Mesendoderm (in vitro differentiated cells): Measurements from ENCODE around the gene TGFBR3L.

Experiments used
- DNase-seq: peaks from one replicate; pipeline ENCODE4 v3.0.0; 2013
- H2AK5ac ChIP-seq: 2 replicates; pipeline ENCODE4 v1.6.1; 2013; ENCODE audit warnings: low read length, inconsistent platforms
- H2BK120ac ChIP-seq: 2 replicates; pipeline ENCODE4 v1.6.1; 2013; ENCODE audit warnings: low read depth, mild to moderate bottlenecking, low read length, moderate library complexity, mixed read lengths
- H2BK15ac ChIP-seq: replicated peaks from 2 replicates; pipeline ENCODE4 v1.6.1; 2013; ENCODE audit warnings: low read depth, mild to moderate bottlenecking, moderate library complexity
- H2BK5ac ChIP-seq: 2 replicates; pipeline ENCODE4 v1.6.1; 2013; ENCODE audit warnings: low read length, inconsistent platforms
- H3K18ac ChIP-seq: 2 replicates; pipeline ENCODE4 v1.6.1; 2013; ENCODE audit warnings: mild to moderate bottlenecking, low read length, mixed read lengths
- H3K23ac ChIP-seq: one replicate; pipeline ENCODE4 v1.6.1; 2013; ENCODE audit warnings: low read length
- H3K27ac ChIP-seq: 2 replicates; pipeline ENCODE4 v1.5.1; 2013; ENCODE audit warnings: low read depth, mild to moderate bottlenecking, inconsistent platforms, low read length, moderate library complexity
- H3K27me3 ChIP-seq: 2 replicates; pipeline ENCODE4 v1.6.1; 2013; ENCODE audit warnings: low read length, control low read depth, mild to moderate bottlenecking, inconsistent platforms; ENCODE audit not compliant: insufficient read depth, poor library complexity
- H3K36me3 ChIP-seq: 2 replicates; pipeline ENCODE4 v1.6.1; 2013; ENCODE audit warnings: low read length, inconsistent platforms; ENCODE audit not compliant: control insufficient read depth, insufficient read depth
- H3K4ac ChIP-seq: one replicate; pipeline ENCODE4 v1.6.1; 2013; ENCODE audit warnings: low read depth, mild to moderate bottlenecking, low read length, moderate library complexity
- H3K4me1 ChIP-seq: 2 replicates; pipeline ENCODE4 v1.6.1; 2013; ENCODE audit warnings: low read depth, low read length, inconsistent platforms; ENCODE audit not compliant: control insufficient read depth
- H3K4me2 ChIP-seq: 2 replicates; pipeline ENCODE4 v1.6.1; 2013; ENCODE audit warnings: low read length
- H3K4me3 ChIP-seq: 2 replicates; pipeline ENCODE4 v1.5.1; 2013; ENCODE audit warnings: mild to moderate bottlenecking, low read length
- H3K56ac ChIP-seq: one replicate; pipeline ENCODE4 v1.6.1; 2013; ENCODE audit warnings: low read length
- H3K79me1 ChIP-seq: 2 replicates; pipeline ENCODE4 v1.6.1; 2013; ENCODE audit warnings: low read length, inconsistent platforms
- H3K79me2 ChIP-seq: 2 replicates; pipeline ENCODE4 v1.6.1; 2013; ENCODE audit warnings: mild to moderate bottlenecking, low read length; ENCODE audit not compliant: control insufficient read depth, insufficient read depth
- H3K9ac ChIP-seq: 2 replicates; pipeline ENCODE4 v1.6.1; 2013; ENCODE audit warnings: low read length, inconsistent platforms
- H4K5ac ChIP-seq: one replicate; pipeline ENCODE4 v1.6.1; 2013; ENCODE audit warnings: low read length
- H4K8ac ChIP-seq: one replicate; pipeline ENCODE4 v1.6.1; 2013; ENCODE audit warnings: low read depth, mild to moderate bottlenecking, control low read depth, low read length, moderate library complexity
- whole genome bisulfite sequencing: extraction: QIAGEN DNeasy Blood & Tissue Kit; methylation state at CpG from one replicate; pipeline ENCODE4 v1.1.7; 2013; ENCODE audit warnings: low lambda C conversion rate, missing lambda C conversion rate; ENCODE audit not compliant: insufficient coverage; ENCODE audit errors: extremely low coverage; 5-methylcytosine and 5-hydroxymethylcytosine counted together

The TGFBR3L gene

DNA sequence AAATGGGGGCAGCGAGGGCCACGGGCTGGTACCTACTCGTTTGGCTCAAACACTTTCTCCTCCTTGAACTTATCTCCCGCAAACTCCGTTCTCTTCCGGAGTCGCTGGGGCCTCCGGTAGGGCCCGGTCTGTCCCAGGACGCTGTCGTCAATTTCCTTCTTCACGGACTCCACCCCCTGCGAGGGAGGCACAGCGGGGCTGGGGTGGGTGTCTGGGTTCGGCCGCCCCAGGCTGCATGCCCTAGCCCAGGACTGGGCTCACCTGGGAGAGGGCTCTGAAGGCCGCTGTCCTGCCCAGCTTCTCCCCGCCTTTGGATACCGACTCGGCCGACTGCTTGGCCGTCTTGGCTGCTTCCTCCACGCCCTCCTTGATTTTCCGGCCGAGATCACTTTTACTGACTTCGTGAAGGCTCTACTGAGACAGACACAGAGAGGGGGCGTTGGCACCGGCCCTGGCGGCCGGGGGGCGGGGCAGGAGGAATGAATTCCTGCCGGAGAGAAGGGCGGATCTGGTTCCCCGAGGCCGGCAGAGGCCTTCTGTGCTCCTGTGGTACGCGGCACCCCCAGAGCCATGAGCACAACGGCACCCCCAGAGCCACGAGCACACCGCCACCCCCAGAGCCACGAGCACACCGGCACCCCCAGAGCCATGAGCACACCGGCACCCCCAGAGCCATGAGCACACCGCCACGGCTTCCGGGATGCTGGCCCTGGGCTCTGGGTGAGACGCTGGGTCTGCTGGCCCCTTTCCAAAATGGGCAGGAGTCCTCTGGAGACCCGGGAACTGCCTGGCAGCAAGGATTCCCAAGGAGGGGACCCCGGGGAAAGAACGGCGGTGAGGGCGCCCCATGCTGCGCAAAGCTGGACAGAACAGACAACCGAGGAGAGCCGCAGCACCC lies 19.4 kb downstream of the TGFBR3L start:
- Histone ChIP-seq H3K4me3 (no peak overlapping the region), H2AK5ac (no peak overlapping the region), H3K36me3 (peaks cover 13% of the 10 kb centered on the region), H4K5ac (no peak overlapping the region), H2BK5ac (no peak overlapping the region), H3K4me1 (no peaks in the 10 kb centered on the region), H3K4ac (no peak overlapping the region), H2BK15ac (no peak overlapping the region), H3K27me3 (no peaks in the 10 kb centered on the region), H3K4me2 (no peak overlapping the region), H3K18ac (no peak overlapping the region), H2BK120ac (no peak overlapping the region), H3K23ac (no peak overlapping the region), H3K56ac (no peak overlapping the region), H3K9ac (no peak overlapping the region), H3K79me1 (no peaks in the 10 kb centered on the region), H4K8ac (no peak overlapping the region), H3K27ac (no peak overlapping the region), H3K79me2 (no peaks in the 10 kb centered on the region)
- WGBS = no CpG with 5 or more reads among the region's 55 CpGs
- DNase-seq = no peak

DNA sequence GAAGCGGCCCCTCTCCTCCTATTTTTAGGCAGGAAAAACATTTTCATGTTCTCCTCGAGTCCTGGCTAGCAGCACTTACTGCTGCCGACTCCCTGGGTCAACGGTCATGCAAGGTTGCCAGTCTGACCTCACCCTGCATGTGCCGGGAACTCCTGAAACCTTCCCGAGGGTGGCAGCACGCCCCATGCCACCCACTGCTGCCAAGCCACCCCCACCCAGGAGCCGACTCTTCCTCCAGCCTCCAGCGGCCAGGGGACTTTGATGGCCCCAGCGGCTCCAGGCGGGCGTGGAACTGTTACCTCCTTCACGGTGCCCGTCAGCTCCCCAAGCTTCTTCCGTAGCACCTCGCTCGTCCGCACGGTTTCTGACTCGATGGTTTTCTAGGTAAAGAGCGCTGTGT lies 20.1 kb downstream of the TGFBR3L start:
- Histone ChIP-seq H3K27ac (no peak overlapping the region), H3K4me1 (no peaks in the 10 kb centered on the region), H2BK120ac (no peak overlapping the region), H3K79me1 (no peaks in the 10 kb centered on the region), H3K27me3 (no peaks in the 10 kb centered on the region), H2BK15ac (no peak overlapping the region), H3K9ac (no peak overlapping the region), H2AK5ac (no peak overlapping the region), H3K4me3 (no peak overlapping the region), H3K18ac (no peak overlapping the region), H4K5ac (no peak overlapping the region), H3K56ac (no peak overlapping the region), H3K4me2 (no peak overlapping the region), H3K23ac (no peak overlapping the region), H3K4ac (no peak overlapping the region), H3K79me2 (no peaks in the 10 kb centered on the region), H2BK5ac (no peak overlapping the region), H3K36me3 (peaks cover 13% of the 10 kb centered on the region), H4K8ac (no peak overlapping the region)
- no peak for DNase-seq
- WGBS = no CpG with 5 or more reads among the region's 21 CpGs

DNA sequence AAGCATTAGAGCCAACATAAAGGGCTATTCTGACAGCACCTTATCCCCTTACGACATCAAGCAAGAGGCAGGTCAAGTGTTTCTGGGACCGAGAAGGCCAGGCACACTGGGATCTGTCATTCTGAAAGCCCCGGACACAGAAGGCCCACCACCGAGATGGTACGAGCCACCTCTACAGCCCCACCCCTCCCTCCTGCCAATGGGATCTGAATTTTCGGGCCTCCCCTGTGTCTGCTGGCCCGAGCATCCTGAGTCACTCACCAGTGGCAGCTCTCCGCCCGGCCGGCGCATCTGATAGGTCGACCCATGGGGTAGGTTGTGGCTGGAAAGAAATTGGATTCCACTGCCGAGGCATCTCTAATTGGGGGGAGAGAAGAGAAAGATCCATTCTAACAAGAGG lies 26.2 kb downstream of the TGFBR3L start:
- H3K23ac ChIP-seq = no peak overlapping the region
- no peak overlapping the region for H3K9ac ChIP-seq
- H3K79me1 ChIP-seq = peaks cover 6% of the 10 kb centered on the region
- no peak overlapping the region for H2BK5ac ChIP-seq
- DNase-seq = no peak
- H3K79me2 ChIP-seq = peaks cover 15% of the 10 kb centered on the region
- no peak overlapping the region for H3K18ac ChIP-seq
- no peak overlapping the region for H2BK15ac ChIP-seq
- WGBS = no CpG with 5 or more reads among the region's 13 CpGs
- no peak overlapping the region for H3K27ac ChIP-seq
- H3K4me3 ChIP-seq = no peak overlapping the region
- no peak overlapping the region for H4K5ac ChIP-seq
- no peaks in the 10 kb centered on the region for H3K27me3 ChIP-seq
- peaks cover 6% of the 10 kb centered on the region for H3K36me3 ChIP-seq
- H2BK120ac ChIP-seq = no peak overlapping the region
- no peaks in the 10 kb centered on the region for H3K4me1 ChIP-seq
- H2AK5ac ChIP-seq = no peak overlapping the region
- H4K8ac ChIP-seq = no peak overlapping the region
- H3K4me2 ChIP-seq = no peak overlapping the region
- H3K4ac ChIP-seq = no peak overlapping the region
- H3K56ac ChIP-seq = no peak overlapping the region

DNA sequence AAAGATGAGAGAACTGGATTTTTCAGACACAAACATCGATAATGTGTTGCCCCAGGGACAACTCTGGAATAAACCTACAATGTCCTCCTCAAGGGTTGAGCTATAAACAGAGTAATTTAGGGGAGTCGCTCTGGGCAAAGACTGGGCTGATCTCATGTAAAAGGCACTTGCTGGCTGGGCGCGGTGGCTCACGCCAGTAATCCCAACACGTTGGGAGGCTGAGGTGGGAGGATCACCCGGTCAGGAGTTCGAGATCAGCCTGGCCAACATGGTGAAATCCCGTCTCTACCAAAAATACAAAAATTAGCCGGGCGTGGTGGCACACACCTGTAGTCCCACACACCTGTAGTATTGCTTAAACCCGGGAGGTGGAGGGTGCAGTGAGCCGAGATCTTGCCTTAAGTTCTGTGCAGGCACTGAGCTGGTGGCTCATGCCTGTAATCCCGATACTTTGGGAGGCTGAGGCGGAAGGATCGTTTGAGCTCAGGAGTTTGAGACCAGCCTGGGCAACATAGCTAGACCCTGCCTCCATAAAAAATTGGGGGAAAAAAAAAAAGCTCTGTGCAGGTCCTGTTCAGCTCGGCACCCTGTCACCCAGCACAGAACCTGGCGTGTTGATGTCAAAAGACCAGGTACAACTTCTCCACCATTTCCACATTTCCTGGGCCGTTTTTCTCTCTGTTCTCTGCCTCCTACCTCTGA lies 27.4 kb downstream of the TGFBR3L start:
- Histone ChIP-seq H2BK5ac (no peak overlapping the region), H2BK15ac (no peak overlapping the region), H3K56ac (no peak overlapping the region), H3K27ac (no peak overlapping the region), H3K4me1 (no peaks in the 10 kb centered on the region), H2AK5ac (no peak overlapping the region), H3K79me2 (peaks cover 15% of the 10 kb centered on the region), H4K5ac (no peak overlapping the region), H3K18ac (no peak overlapping the region), H3K27me3 (no peaks in the 10 kb centered on the region), H3K36me3 (peaks cover 6% of the 10 kb centered on the region), H2BK120ac (no peak overlapping the region), H3K79me1 (peaks cover 6% of the 10 kb centered on the region), H3K4me2 (no peak overlapping the region), H3K23ac (no peak overlapping the region), H3K4me3 (no peak overlapping the region), H4K8ac (no peak overlapping the region), H3K9ac (no peak overlapping the region), H3K4ac (no peak overlapping the region)
- no CpG with 5 or more reads among the region's 19 CpGs for WGBS
- peak; percentile 29 for DNase-seq

DNA sequence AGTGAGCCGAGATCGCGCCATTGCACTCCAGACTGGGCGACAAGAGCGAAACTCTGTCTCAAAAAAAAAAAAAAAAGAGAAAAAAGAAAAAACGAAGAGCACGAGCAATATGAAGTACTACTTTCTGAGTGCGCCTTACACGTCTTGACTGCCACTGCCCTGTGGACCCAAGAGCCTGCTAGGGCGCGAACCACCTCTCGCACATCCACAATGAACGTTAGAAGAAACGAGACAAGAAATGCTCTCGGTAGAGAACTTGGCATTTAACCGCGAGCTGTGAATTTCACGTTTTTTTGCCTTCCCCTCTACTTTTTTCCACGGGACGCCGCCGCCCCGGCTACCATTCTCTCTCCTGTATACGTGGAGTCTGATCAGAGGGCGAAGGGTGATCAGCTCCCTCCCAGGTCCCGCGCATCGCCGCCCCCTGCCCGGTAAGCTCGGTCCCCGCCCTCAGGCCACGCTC lies 28.4 kb downstream of the TGFBR3L start:
- H2BK120ac ChIP-seq = no peak overlapping the region
- no peaks in the 10 kb centered on the region for H3K27me3 ChIP-seq
- H4K8ac ChIP-seq = no peak overlapping the region
- H3K56ac ChIP-seq = peak overlapping the region; percentile 97
- H3K23ac ChIP-seq = peak overlapping the region; percentile 15
- peak overlapping the region; percentile 11 for H3K18ac ChIP-seq
- peak overlapping the region; percentile 85 for H3K4ac ChIP-seq
- no peak overlapping the region for H4K5ac ChIP-seq
- H3K27ac ChIP-seq = peak overlapping the region; percentile 46
- H2BK15ac ChIP-seq = no peak overlapping the region
- peaks cover 6% of the 10 kb centered on the region for H3K79me1 ChIP-seq
- H2BK5ac ChIP-seq = no peak overlapping the region
- peaks cover 6% of the 10 kb centered on the region for H3K36me3 ChIP-seq
- peak overlapping the region; percentile 92 for H3K9ac ChIP-seq
- H3K4me3 ChIP-seq = peak overlapping the region; percentile 84
- DNase-seq = peak; percentile 28
- H3K4me2 ChIP-seq = peak overlapping the region; percentile 67
- H3K4me1 ChIP-seq = no peaks in the 10 kb centered on the region
- peaks cover 15% of the 10 kb centered on the region for H3K79me2 ChIP-seq
- H2AK5ac ChIP-seq = no peak overlapping the region
- no CpG with 5 or more reads among the region's 33 CpGs for WGBS
